NCI-H82 treated with DMSO at 0.1 percent for 48 hours (cell line): ENCODE measurements around the gene RSPH1.

ENCODE experiments used
- DNase-seq: peaks from one replicate; lab custom pipeline; 2025; ENCODE audit not compliant: unreplicated experiment; lab: John Stamatoyannopoulos, UW

The RSPH1 gene

GRCh38 chr21:42513985-42514882, 18.2 kb upstream of the RSPH1 start:
- DNase-seq, result no peak

- DNase-seq, result no peak
Measured at GRCh38 chr21:42513151-42513984, 17.3 kb upstream of the RSPH1 start, which contains the start of gene SLC37A1. SLC37A1 (plus strand) TSS chr21:42513852; CDS start chr21:42518455, 4,603 bp downstream.

GRCh38 chr21:42512346-42513034, 16.5 kb upstream of the RSPH1 start:
- DNase-seq, result no peak

- DNase-seq, result no peak
Measured at GRCh38 chr21:42509244-42509643, 13.2 kb upstream of the RSPH1 start.

GRCh38 chr21:42508371-42508770, 12.3 kb upstream of the RSPH1 start:
- no peak for DNase-seq

GRCh38 chr21:42507418-42507817, 11.4 kb upstream of the RSPH1 start:
- DNase-seq, result no peak

GRCh38 chr21:42505090-42505726, 9.2 kb upstream of the RSPH1 start:
- DNase-seq, result no peak

- DNase-seq, result no peak
Measured at GRCh38 chr21:42503711-42504110, 7.7 kb upstream of the RSPH1 start.

- no peak for DNase-seq
Measured at GRCh38 chr21:42500736-42501135, 4.7 kb upstream of the RSPH1 start.

GRCh38 chr21:42500225-42500624, 4.2 kb upstream of the RSPH1 start:
- no peak for DNase-seq

- no peak for DNase-seq
Measured at GRCh38 chr21:42499444-42500112, 3.6 kb upstream of the RSPH1 start.

- no peak for DNase-seq
Measured at GRCh38 chr21:42498012-42498411, 2.0 kb upstream of the RSPH1 start.

GRCh38 chr21:42496839-42497202, 797 bp upstream of the RSPH1 start:
- DNase-seq, result no peak

- DNase-seq, result no peak
Measured at GRCh38 chr21:42495765-42496119, 282 bp downstream of the RSPH1 start.

- DNase-seq, result no peak
Measured at GRCh38 chr21:42495027-42495426, 997 bp downstream of the RSPH1 start.

- peak; percentile 34 for DNase-seq
Measured at GRCh38 chr21:42493109-42494060, 2.6 kb downstream of the RSPH1 start.

GRCh38 chr21:42492201-42492600, 3.8 kb downstream of the RSPH1 start:
- no peak for DNase-seq

- peak; percentile 49 for DNase-seq
Measured at GRCh38 chr21:42491328-42491727, 4.7 kb downstream of the RSPH1 start.

GRCh38 chr21:42490720-42491119, 5.3 kb downstream of the RSPH1 start:
- peak; percentile 23 for DNase-seq
